Skin of body (tissue), 3 donors: ENCODE measurements around the gene SLC19A1. TPM values are rescaled to one million over a fixed set of nuclear protein-coding genes. Genes with fewer than 3 reads are reported as not detected.

Source experiments
- DNase-seq: peaks from one replicate; lab custom pipeline; 2025; lab: John Stamatoyannopoulos, UW
- small RNA-seq: library from RNA; depleted of rRNA; stranded (forward); fragments of <200 nt; gene quantifications from one replicate; pipeline ENCODE3, GENCODE V24; 2014; ENCODE audit warnings: low replicate concordance
- total RNA-seq: library from RNA; depleted of rRNA; stranded (reverse); fragments of >200 nt; gene quantifications from one replicate; pipeline ENCODE4 v1.2.3, GENCODE V29; 2014

The SLC19A1 gene
- total RNA-seq, 1 donor from 2014 or later: 7.7 TPM

- no peak for DNase-seq
Measured at GRCh38 chr21:45455674-45456583, 86.3 kb downstream of the SLC19A1 start.

GRCh38 chr21:45454926-45455673 is 87.1 kb downstream of the SLC19A1 start:
- no peak for DNase-seq

GRCh38 chr21:45454060-45454925 is 87.9 kb downstream of the SLC19A1 start:
- no peak for DNase-seq

GRCh38 chr21:45453308-45453950 is 88.8 kb downstream of the SLC19A1 start:
- no peak for DNase-seq

GRCh38 chr21:45452696-45453307 is 89.4 kb downstream of the SLC19A1 start:
- no peak for DNase-seq

GRCh38 chr21:45451771-45452182 is 90.5 kb downstream of the SLC19A1 start:
- no peak for DNase-seq

- no peak for DNase-seq
Measured at GRCh38 chr21:45451091-45451740, 91.0 kb downstream of the SLC19A1 start.

- no peak for DNase-seq
Measured at GRCh38 chr21:45450423-45451090, 91.7 kb downstream of the SLC19A1 start.

GRCh38 chr21:45449658-45450422 is 92.4 kb downstream of the SLC19A1 start:
- no peak for DNase-seq

GRCh38 chr21:45448810-45449657 is 93.2 kb downstream of the SLC19A1 start:
- DNase-seq: no peak

GRCh38 chr21:45448283-45448809 is 93.9 kb downstream of the SLC19A1 start:
- no peak for DNase-seq

Small RNAs within 50 kb of the gene (small RNA-seq; reads per million reads assigned to genes)
- gene MIR6815: not detected

Other genes starting within 250 kb of the SLC19A1 start
- gene COL18A1, start 137.3 kb downstream of the SLC19A1 start, total RNA-seq: 60.9 TPM
- gene PCBP3, start 101.3 kb upstream of the SLC19A1 start, total RNA-seq: 3.4 TPM